NT2/D1 (cell line): ENCODE results near the gene ARHGAP23.
"Not testable (repeated sequence)": the region's sequence is repeated elsewhere in the genome, so short reads cannot be mapped to it uniquely, and the experiment has no call there.

Source experiments
- YY1 ChIP-seq: IDR thresholded peaks from 2 replicates; pipeline ENCODE4 v1.6.1; 2011; ENCODE audit not compliant: insufficient read length, insufficient read depth
- ZNF274 ChIP-seq: IDR thresholded peaks from 2 replicates; pipeline ENCODE4 v1.6.1; 2011; ENCODE audit warnings: mild to moderate bottlenecking, low read depth, low read length

- not testable (repeated sequence) for TF ChIP-seq ZNF274, YY1
These were observed 46.4 kb downstream of the ARHGAP23 start for GRCh38 chr17:38474666-38475065.
